ENCODE data around the gene VIP.

The VIP gene

DNA sequence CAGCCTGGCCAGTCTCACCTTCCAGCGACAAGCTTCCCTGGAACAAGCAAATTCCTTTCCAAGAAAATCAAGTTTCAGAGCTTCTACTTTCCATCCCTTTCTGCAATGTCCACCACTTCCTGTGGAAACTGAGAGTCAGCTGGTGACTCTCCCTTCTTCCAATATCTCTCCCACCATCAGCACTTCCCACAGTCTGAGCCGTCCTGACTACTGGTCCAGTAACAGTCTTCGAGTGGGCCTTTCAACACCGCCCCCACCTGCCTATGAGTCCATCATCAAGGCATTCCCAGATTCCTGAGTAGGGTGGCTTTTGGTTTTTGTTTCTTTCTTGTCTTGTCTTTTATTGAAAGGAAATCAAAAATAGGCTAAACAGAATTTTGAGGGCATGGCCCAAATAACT lies 28.6 kb upstream of the VIP start:
- H3K4me3 ChIP-seq (ENCODE audit: low read depth, low read length, poor library complexity, severe bottlenecking), result no peak overlapping the region
- no peaks in the 10 kb centered on the region for H4K20me1 ChIP-seq (ENCODE audit: insufficient read depth, low read length)
- no peaks in the 10 kb centered on the region for H3K4me1 ChIP-seq (ENCODE audit: insufficient read depth, low read length, severe bottlenecking)
- TF ChIP-seq, protein P1, sequence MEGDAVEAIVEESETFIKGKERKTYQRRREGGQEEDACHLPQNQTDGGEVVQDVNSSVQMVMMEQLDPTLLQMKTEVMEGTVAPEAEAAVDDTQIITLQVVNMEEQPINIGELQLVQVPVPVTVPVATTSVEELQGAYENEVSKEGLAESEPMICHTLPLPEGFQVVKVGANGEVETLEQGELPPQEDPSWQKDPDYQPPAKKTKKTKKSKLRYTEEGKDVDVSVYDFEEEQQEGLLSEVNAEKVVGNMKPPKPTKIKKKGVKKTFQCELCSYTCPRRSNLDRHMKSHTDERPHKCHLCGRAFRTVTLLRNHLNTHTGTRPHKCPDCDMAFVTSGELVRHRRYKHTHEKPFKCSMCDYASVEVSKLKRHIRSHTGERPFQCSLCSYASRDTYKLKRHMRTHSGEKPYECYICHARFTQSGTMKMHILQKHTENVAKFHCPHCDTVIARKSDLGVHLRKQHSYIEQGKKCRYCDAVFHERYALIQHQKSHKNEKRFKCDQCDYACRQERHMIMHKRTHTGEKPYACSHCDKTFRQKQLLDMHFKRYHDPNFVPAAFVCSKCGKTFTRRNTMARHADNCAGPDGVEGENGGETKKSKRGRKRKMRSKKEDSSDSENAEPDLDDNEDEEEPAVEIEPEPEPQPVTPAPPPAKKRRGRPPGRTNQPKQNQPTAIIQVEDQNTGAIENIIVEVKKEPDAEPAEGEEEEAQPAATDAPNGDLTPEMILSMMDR (IDR thresholded peaks at IDR 0.05; ENCODE audit: low read length), result no peak
- no peak for TF ChIP-seq EZH2 (IDR thresholded peaks at IDR 0.05; ENCODE audit: borderline replicate concordance, low read length)
- H3K9me2 ChIP-seq (ENCODE audit: low read depth, low read length), result no peaks in the 10 kb centered on the region
- H3K4me2 ChIP-seq (ENCODE audit: low read length), result no peak overlapping the region
- H3K27me3 ChIP-seq (ENCODE audit: insufficient read depth, low read length), result no peaks in the 10 kb centered on the region
- H3K9me3 ChIP-seq (ENCODE audit: low read length), result no peaks in the 10 kb centered on the region
- no peaks in the 10 kb centered on the region for H3F3A ChIP-seq (ENCODE audit: insufficient read depth, low read length)
- no peaks in the 10 kb centered on the region for H3K36me3 ChIP-seq (ENCODE audit: insufficient read depth, low read length)
- no peak overlapping the region for H2AFZ ChIP-seq (ENCODE audit: low read length)
- no peak overlapping the region for H3K9ac ChIP-seq (ENCODE audit: low read length)
- H3K79me2 ChIP-seq (ENCODE audit: insufficient read depth, low read length), result no peaks in the 10 kb centered on the region
- no peak overlapping the region for H3K27ac ChIP-seq (ENCODE audit: low read depth, low read length, poor library complexity, severe bottlenecking)

DNA sequence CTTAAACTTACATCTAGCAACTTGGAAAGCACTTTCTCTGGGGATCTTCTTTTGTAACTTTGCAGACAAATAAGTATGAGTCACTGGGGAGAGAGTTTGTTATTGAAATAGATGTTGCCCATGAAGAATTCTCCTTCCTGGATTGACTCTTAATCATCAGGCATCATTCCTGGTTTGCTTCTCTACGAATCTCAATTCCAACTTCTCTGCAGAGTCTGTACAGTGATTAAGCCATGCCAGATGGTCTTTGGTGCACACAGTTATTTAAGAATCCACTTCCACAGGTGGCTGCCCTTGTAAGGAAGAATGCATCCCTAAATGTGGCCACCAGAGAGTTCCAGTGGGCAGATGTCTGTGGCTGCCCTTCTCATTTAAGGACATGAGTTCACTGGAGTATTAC lies 27.2 kb upstream of the VIP start:
- Histone ChIP-seq H3K4me1 (ENCODE audit: insufficient read depth, low read length, severe bottlenecking) (no peaks in the 10 kb centered on the region), H3K9ac (ENCODE audit: low read length) (no peak overlapping the region), H3K4me2 (ENCODE audit: low read length) (no peak overlapping the region)

DNA sequence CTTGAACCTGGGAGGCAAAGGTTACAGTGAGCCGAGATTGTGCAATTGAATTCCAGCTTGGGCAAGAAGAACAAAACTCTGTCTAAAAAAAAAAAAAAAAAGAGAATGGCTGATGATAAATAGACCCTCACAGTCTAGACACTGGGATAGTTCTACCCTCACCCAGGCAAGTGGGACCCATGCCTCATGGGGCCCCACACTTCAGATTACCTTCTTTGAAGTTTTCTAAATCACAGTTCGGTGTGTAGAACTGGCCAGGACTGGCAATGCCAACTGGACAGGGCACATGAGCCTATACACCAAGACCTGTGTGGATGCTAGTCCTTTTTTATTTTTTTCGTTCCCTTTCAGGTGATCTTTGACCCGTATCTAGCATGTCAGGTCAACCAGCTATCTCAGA lies 24.3 kb upstream of the VIP start:
- H3F3A ChIP-seq (ENCODE audit: insufficient read depth, low read length), result no peaks in the 10 kb centered on the region
- TF ChIP-seq EZH2 (IDR thresholded peaks at IDR 0.05; ENCODE audit: borderline replicate concordance, low read length), result no peak
- TF ChIP-seq, protein P1 (IDR thresholded peaks at IDR 0.05; ENCODE audit: low read length), result no peak

More for the DNA sequence above, 27.2 kb upstream of the VIP start:
- no peaks in the 10 kb centered on the region for H3K79me2 ChIP-seq (ENCODE audit: insufficient read depth, low read length)
- no peaks in the 10 kb centered on the region for H4K20me1 ChIP-seq (ENCODE audit: insufficient read depth, low read length)
- H3K4me3 ChIP-seq (ENCODE audit: low read depth, low read length, poor library complexity, severe bottlenecking), result no peak overlapping the region
- no peaks in the 10 kb centered on the region for H3K9me2 ChIP-seq (ENCODE audit: low read depth, low read length)
- H3K27me3 ChIP-seq (ENCODE audit: insufficient read depth, low read length), result no peaks in the 10 kb centered on the region
- H3K36me3 ChIP-seq (ENCODE audit: insufficient read depth, low read length), result no peaks in the 10 kb centered on the region
- H2AFZ ChIP-seq (ENCODE audit: low read length), result no peak overlapping the region
- TF ChIP-seq, protein P1 (IDR thresholded peaks at IDR 0.05; ENCODE audit: low read length), result no peak
- TF ChIP-seq EZH2 (IDR thresholded peaks at IDR 0.05; ENCODE audit: borderline replicate concordance, low read length), result no peak
- H3K27ac ChIP-seq (ENCODE audit: low read depth, low read length, poor library complexity, severe bottlenecking), result no peak overlapping the region
- H3F3A ChIP-seq (ENCODE audit: insufficient read depth, low read length), result no peaks in the 10 kb centered on the region
- no peaks in the 10 kb centered on the region for H3K9me3 ChIP-seq (ENCODE audit: low read length)

More for the DNA sequence above, 24.3 kb upstream of the VIP start:
- Histone ChIP-seq H2AFZ (ENCODE audit: low read length) (no peak overlapping the region), H3K27ac (ENCODE audit: low read depth, low read length, poor library complexity, severe bottlenecking) (no peak overlapping the region), H3K4me1 (ENCODE audit: insufficient read depth, low read length, severe bottlenecking) (no peaks in the 10 kb centered on the region), H3K9me3 (ENCODE audit: low read length) (no peaks in the 10 kb centered on the region), H3K79me2 (ENCODE audit: insufficient read depth, low read length) (no peaks in the 10 kb centered on the region), H3K9me2 (ENCODE audit: low read depth, low read length) (no peaks in the 10 kb centered on the region), H3K9ac (ENCODE audit: low read length) (no peak overlapping the region), H3K27me3 (ENCODE audit: insufficient read depth, low read length) (no peaks in the 10 kb centered on the region), H3K4me3 (ENCODE audit: low read depth, low read length, poor library complexity, severe bottlenecking) (no peak overlapping the region), H4K20me1 (ENCODE audit: insufficient read depth, low read length) (no peaks in the 10 kb centered on the region), H3K36me3 (ENCODE audit: insufficient read depth, low read length) (no peaks in the 10 kb centered on the region), H3K4me2 (ENCODE audit: low read length) (no peak overlapping the region)

All from OCI-LY1 (cell line).